ENCODE data around the gene RFPL2.
"Not testable (repeated sequence)": the region's sequence is repeated elsewhere in the genome, so short reads cannot be mapped to it uniquely, and the experiment has no call there.

GRCh38 chr22:32148372-32148771 lies 56.5 kb downstream of the RFPL2 start:
- not testable (repeated sequence) for TF ChIP-seq FOSL2 (CRISPR knock-in tag; IDR thresholded peaks at IDR 0.05); NFE2L2 (IDR thresholded peaks at IDR 0.05; ENCODE audit: low read length); POLR2A (IDR thresholded peaks at IDR 0.05; ENCODE audit: insufficient read depth in 1 of 2, low read depth in 2 of 2, low read length in 2 of 2); ZNF468 (CRISPR knock-in tag; IDR thresholded peaks at IDR 0.05); ZNF614 (CRISPR knock-in tag; IDR thresholded peaks at IDR 0.05; ENCODE audit: borderline replicate concordance)
- TF ChIP-seq, protein P1, sequence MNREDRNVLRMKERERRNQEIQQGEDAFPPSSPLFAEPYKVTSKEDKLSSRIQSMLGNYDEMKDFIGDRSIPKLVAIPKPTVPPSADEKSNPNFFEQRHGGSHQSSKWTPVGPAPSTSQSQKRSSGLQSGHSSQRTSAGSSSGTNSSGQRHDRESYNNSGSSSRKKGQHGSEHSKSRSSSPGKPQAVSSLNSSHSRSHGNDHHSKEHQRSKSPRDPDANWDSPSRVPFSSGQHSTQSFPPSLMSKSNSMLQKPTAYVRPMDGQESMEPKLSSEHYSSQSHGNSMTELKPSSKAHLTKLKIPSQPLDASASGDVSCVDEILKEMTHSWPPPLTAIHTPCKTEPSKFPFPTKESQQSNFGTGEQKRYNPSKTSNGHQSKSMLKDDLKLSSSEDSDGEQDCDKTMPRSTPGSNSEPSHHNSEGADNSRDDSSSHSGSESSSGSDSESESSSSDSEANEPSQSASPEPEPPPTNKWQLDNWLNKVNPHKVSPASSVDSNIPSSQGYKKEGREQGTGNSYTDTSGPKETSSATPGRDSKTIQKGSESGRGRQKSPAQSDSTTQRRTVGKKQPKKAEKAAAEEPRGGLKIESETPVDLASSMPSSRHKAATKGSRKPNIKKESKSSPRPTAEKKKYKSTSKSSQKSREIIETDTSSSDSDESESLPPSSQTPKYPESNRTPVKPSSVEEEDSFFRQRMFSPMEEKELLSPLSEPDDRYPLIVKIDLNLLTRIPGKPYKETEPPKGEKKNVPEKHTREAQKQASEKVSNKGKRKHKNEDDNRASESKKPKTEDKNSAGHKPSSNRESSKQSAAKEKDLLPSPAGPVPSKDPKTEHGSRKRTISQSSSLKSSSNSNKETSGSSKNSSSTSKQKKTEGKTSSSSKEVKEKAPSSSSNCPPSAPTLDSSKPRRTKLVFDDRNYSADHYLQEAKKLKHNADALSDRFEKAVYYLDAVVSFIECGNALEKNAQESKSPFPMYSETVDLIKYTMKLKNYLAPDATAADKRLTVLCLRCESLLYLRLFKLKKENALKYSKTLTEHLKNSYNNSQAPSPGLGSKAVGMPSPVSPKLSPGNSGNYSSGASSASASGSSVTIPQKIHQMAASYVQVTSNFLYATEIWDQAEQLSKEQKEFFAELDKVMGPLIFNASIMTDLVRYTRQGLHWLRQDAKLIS (CRISPR knock-in tag; IDR thresholded peaks at IDR 0.05), result not testable (repeated sequence)

Data from HepG2 (cell line).